ENCODE results near the gene LRSAM1. TPM values are rescaled to one million over a fixed set of nuclear protein-coding genes. Genes with fewer than 3 reads are reported as not detected.

The LRSAM1 gene
- total RNA-seq, 6 donors from 2014 or later = 12.9 to 77.5 (median 25.4) TPM

DNA sequence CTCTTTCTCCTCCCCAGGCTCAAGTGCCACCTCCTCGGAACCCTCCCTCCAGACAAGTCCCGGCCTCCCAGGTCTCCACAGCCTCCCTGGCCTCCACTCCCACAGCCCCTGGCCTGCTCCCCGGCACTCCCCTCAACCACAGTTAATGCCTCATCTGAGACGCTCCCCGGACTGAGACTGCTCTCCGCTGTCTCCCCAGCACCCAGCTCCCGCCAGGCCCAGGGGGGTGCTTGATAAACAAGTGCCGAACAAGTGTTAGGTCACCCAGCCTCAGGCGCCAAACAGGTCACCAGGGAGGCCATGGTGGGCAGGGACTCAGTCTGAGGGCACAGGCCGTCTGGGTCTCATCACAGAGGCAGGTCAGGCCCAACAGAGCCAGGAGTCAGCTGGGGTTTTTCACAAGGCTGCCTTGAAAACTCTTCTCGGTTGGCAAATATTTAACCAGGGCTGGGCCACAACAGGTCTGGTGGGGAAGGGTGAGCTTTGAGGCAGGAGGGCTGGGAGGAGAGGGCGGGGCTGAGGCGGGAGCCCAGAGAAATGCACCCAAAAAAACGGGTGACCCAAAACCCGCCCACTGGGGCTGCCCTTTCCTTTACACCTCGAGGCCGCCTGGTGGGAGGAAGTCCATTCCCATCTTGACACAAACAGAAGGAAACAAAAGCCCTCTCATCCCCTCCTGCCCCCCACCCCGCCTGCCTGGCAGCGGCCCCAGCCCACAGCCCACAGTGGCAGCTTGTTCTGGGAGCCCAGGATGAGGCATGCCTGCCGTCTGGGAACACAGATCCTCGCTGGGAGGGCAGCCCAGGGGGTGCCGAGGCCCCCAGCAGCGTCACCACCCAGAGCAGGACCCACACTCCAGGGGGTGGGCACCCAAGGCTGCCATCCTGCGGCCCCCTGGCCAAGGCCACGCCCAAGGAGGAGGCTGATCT, 94.2 kb downstream of the LRSAM1 start:
- peak in 1 of 4 donors; percentile 41 for TF ChIP-seq POLR2A (IDR thresholded peaks at IDR 0.05)
- TF ChIP-seq, protein P1, sequence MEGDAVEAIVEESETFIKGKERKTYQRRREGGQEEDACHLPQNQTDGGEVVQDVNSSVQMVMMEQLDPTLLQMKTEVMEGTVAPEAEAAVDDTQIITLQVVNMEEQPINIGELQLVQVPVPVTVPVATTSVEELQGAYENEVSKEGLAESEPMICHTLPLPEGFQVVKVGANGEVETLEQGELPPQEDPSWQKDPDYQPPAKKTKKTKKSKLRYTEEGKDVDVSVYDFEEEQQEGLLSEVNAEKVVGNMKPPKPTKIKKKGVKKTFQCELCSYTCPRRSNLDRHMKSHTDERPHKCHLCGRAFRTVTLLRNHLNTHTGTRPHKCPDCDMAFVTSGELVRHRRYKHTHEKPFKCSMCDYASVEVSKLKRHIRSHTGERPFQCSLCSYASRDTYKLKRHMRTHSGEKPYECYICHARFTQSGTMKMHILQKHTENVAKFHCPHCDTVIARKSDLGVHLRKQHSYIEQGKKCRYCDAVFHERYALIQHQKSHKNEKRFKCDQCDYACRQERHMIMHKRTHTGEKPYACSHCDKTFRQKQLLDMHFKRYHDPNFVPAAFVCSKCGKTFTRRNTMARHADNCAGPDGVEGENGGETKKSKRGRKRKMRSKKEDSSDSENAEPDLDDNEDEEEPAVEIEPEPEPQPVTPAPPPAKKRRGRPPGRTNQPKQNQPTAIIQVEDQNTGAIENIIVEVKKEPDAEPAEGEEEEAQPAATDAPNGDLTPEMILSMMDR (IDR thresholded peaks at IDR 0.05) = peak in 1 of 6 experiments; percentile 34
- TF ChIP-seq POLR2AphosphoS5 (IDR thresholded peaks at IDR 0.05) = peak; percentile 46 to 72
- TF ChIP-seq EP300 (IDR thresholded peaks at IDR 0.05) = no peak
- ATAC-seq (ENCODE audit: low FRiP score in 2 of 2) (peak; percentile 55 to 85), DNase-seq (peak; percentile 89 to 90)
- Histone ChIP-seq H3K36me3 (peaks cover 0 to 19% (median 0%) of the 10 kb centered on the region in 4 donors), H3K27me3 (no peaks in the 10 kb centered on the region), H3K4me1 (peaks cover 82 to 96% (median 90%) of the 10 kb centered on the region in 4 donors), H3K27ac (peak overlapping the region; percentile 85 to 90 (median 88)), H3K9me3 (no peaks in the 10 kb centered on the region), H3K4me3 (peak overlapping the region in 1 of 4 donors; percentile 6)
- WGBS, 2 donors = 32 to 33% methylated on average over 15 to 25 of the region's 25 CpGs

DNA sequence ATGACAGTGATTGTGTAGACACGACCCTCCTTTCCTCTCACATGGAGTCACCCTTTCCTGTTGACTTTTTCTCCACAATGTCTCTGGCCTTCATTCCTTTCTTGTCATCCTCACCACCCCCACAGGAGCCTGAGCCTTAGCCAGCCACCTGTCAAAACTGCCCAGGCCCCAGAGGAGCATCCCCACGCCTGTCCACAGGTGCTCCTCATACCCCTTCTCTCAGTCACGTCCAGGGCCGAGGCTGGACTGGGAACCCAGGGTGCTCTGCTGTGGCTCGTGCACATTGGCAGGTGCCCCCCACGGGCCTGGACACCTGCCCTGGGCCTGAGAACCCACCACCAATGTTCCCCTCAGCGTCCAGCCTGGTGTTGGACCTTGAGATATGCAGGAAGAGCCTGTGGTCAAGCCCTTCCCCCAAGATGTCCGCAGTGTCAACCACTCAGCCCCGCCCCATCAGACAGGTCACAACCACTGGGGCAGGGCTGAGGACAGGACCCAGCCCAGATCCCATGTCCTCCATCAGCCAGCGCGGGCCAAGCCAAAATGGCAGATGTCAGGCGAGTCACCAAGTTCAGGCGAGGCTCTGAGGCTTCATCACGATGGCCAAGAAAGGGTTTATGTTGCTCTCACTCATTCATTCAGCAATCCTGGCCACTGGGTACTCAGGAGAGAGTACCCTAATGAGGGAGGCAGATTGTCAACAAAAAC, 95.0 kb downstream of the LRSAM1 start:
- TF ChIP-seq EP300 (IDR thresholded peaks at IDR 0.05) (no peak), POLR2AphosphoS5 (IDR thresholded peaks at IDR 0.05) (no peak), POLR2A (IDR thresholded peaks at IDR 0.05) (no peak)
- TF ChIP-seq, protein P1 (IDR thresholded peaks at IDR 0.05) = no peak
- ATAC-seq (ENCODE audit: low FRiP score in 2 of 2) (no peak), DNase-seq (no peak)
- Histone ChIP-seq H3K9me3 (no peaks in the 10 kb centered on the region), H3K27me3 (no peaks in the 10 kb centered on the region), H3K27ac (peak overlapping the region; percentile 85 to 90 (median 88)), H3K4me1 (peaks cover 82 to 96% (median 90%) of the 10 kb centered on the region in 4 donors), H3K4me3 (peak overlapping the region in 2 of 4 donors; percentile 6 to 8), H3K36me3 (peaks cover 0 to 21% (median 0%) of the 10 kb centered on the region in 4 donors)
- 52 to 63% methylated on average over 7 to 13 of the region's 14 CpGs for WGBS, 2 donors

GRCh38 chr9:127548352-127548881, 97.1 kb downstream of the LRSAM1 start:
- Histone ChIP-seq H3K9me3 (no peaks in the 10 kb centered on the region), H3K36me3 (peaks cover 0 to 21% (median 0%) of the 10 kb centered on the region in 4 donors), H3K27me3 (no peaks in the 10 kb centered on the region), H3K4me1 (peaks cover 70 to 95% (median 81%) of the 10 kb centered on the region in 4 donors), H3K27ac (peak overlapping the region in 2 of 4 donors; percentile 5 to 11), H3K4me3 (no peak overlapping the region)
- no peak for ATAC-seq (ENCODE audit: low FRiP score in 2 of 2)
- DNase-seq = no peak
- WGBS, 2 donors = 71 to 73% methylated on average over 9 to 10 of the region's 10 CpGs
- TF ChIP-seq EP300 (IDR thresholded peaks at IDR 0.05) (no peak), POLR2AphosphoS5 (IDR thresholded peaks at IDR 0.05) (no peak), POLR2A (IDR thresholded peaks at IDR 0.05) (no peak)
- TF ChIP-seq, protein P1 (IDR thresholded peaks at IDR 0.05) = no peak

DNA sequence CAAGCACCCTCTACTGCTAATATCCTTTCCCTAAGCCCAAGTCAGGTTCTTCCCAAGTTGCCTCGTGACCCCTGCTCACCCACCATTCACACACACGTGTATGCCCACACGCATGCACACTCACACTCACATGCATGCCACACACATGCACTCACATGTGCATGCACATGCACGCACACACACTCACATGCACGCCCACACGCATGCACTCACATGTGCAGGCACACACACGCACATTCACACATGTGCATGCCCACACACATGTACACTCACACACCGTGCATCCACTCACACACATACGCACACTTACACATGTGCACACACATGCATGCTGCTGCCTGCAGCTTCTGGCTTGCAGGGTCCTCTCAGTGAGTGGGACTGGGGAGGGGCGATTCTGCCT, 97.9 kb downstream of the LRSAM1 start:
- Histone ChIP-seq H3K27me3 (no peaks in the 10 kb centered on the region), H3K36me3 (peaks cover 0 to 21% (median 0%) of the 10 kb centered on the region in 4 donors), H3K4me1 (peaks cover 69 to 95% (median 79%) of the 10 kb centered on the region in 4 donors), H3K4me3 (no peak overlapping the region), H3K27ac (no peak overlapping the region), H3K9me3 (no peaks in the 10 kb centered on the region)
- no peak for ATAC-seq (ENCODE audit: low FRiP score in 2 of 2)
- 78 to 91% methylated on average over 10 of the region's 10 CpGs for WGBS, 2 donors
- TF ChIP-seq EP300 (IDR thresholded peaks at IDR 0.05) (no peak), POLR2A (IDR thresholded peaks at IDR 0.05) (no peak), POLR2AphosphoS5 (IDR thresholded peaks at IDR 0.05) (no peak)
- TF ChIP-seq, protein P1 (IDR thresholded peaks at IDR 0.05) = no peak
- no peak for DNase-seq

Data from upper lobe of left lung (tissue), 6 donors.